ENCODE data around the gene RRBP1.

RRBP1 gene

GRCh38 chr20:17725094-17725835 lies 43.2 kb upstream of the RRBP1 start:
- no peak overlapping the region for H3K4me3 ChIP-seq (ENCODE audit: low read depth, low read length)
- DNase-seq (ENCODE audit: low read depth): no peak
- in situ Hi-C loops (cut with HindIII; ENCODE audit: low sequenced_read_pairs): no loop called here
- TF ChIP-seq CTCF (IDR thresholded peaks at IDR 0.05; ENCODE audit: low read depth, low read length, missing control alignments): no peak

GRCh38 chr20:17723301-17723691 lies 41.3 kb upstream of the RRBP1 start:
- no peak for TF ChIP-seq CTCF (IDR thresholded peaks at IDR 0.05; ENCODE audit: low read depth, low read length, missing control alignments)
- in situ Hi-C loops (cut with HindIII; ENCODE audit: low sequenced_read_pairs): no loop called here
- H3K4me3 ChIP-seq (ENCODE audit: low read depth, low read length): no peak overlapping the region
- DNase-seq (ENCODE audit: low read depth): no peak

GRCh38 chr20:17722493-17723300 lies 40.7 kb upstream of the RRBP1 start:
- H3K4me3 ChIP-seq (ENCODE audit: low read depth, low read length): no peak overlapping the region
- in situ Hi-C loops (cut with HindIII; ENCODE audit: low sequenced_read_pairs): no loop called here

GRCh38 chr20:17721802-17722486 lies 39.9 kb upstream of the RRBP1 start:
- H3K4me3 ChIP-seq (ENCODE audit: low read depth, low read length): no peak overlapping the region
- TF ChIP-seq CTCF (IDR thresholded peaks at IDR 0.05; ENCODE audit: low read depth, low read length, missing control alignments): no peak
- DNase-seq (ENCODE audit: low read depth): no peak
- in situ Hi-C loops (cut with HindIII; ENCODE audit: low sequenced_read_pairs): no loop called here

More at GRCh38 chr20:17722493-17723300, 40.7 kb upstream of the RRBP1 start:
- TF ChIP-seq CTCF (IDR thresholded peaks at IDR 0.05; ENCODE audit: low read depth, low read length, missing control alignments): no peak
- DNase-seq (ENCODE audit: low read depth): no peak

- no peak for DNase-seq (ENCODE audit: low read depth)
- in situ Hi-C loops (cut with HindIII; ENCODE audit: low sequenced_read_pairs): no loop called here
- H3K4me3 ChIP-seq (ENCODE audit: low read depth, low read length): no peak overlapping the region
- TF ChIP-seq CTCF (IDR thresholded peaks at IDR 0.05; ENCODE audit: low read depth, low read length, missing control alignments): no peak
These were observed 38.7 kb upstream of the RRBP1 start for GRCh38 chr20:17720755-17721154.

- TF ChIP-seq CTCF (IDR thresholded peaks at IDR 0.05; ENCODE audit: low read depth, low read length, missing control alignments): no peak
- H3K4me3 ChIP-seq (ENCODE audit: low read depth, low read length): no peak overlapping the region
- in situ Hi-C loops (cut with HindIII; ENCODE audit: low sequenced_read_pairs): no loop called here
- DNase-seq (ENCODE audit: low read depth): no peak
These were observed 34.3 kb upstream of the RRBP1 start for GRCh38 chr20:17716331-17716730.
